LHCN-M2 (cell line): ENCODE results near the gene LCA5L. TPM values are rescaled to one million over a fixed set of nuclear protein-coding genes. Genes with fewer than 3 reads are reported as not detected.

Experiments used
- total RNA-seq: library from RNA; depleted of rRNA; stranded (reverse); fragments of >200 nt; gene quantifications from 2 replicates; pipeline ENCODE4 v1.2.3, GENCODE V29; 2014; rRNA removed

LCA5L gene
- total RNA-seq, 1 experiment from 2014 or later: 0.98 TPM

Other genes starting within 250 kb of the LCA5L start
- 20.5 and 23.1 TPM in 2 replicates for gene BRWD1, start 132.1 kb downstream of the LCA5L start, total RNA-seq
- gene HMGN1, start 96.7 kb downstream of the LCA5L start, total RNA-seq: 325 and 326 TPM in 2 replicates
- gene SH3BGR, start 6.2 kb upstream of the LCA5L start, total RNA-seq: 2.1 and 4.2 TPM in 2 replicates
- gene B3GALT5, start 167.2 kb upstream of the LCA5L start, total RNA-seq: 1.3 and 1.6 TPM in 2 replicates